Measurements from ENCODE around the gene AAK1. TPM values are rescaled to one million over a fixed set of nuclear protein-coding genes. Genes with fewer than 3 reads are reported as not detected.

The AAK1 gene
- total RNA-seq, 1 donor from 2014 or later = 70.6 TPM

- no peak for DNase-seq (ENCODE audit: low read depth)
Measured at GRCh38 chr2:69491864-69492263, 151.7 kb downstream of the AAK1 start.

- no peak for DNase-seq (ENCODE audit: low read depth)
Measured at GRCh38 chr2:69490486-69490885, 153.1 kb downstream of the AAK1 start.

DNA sequence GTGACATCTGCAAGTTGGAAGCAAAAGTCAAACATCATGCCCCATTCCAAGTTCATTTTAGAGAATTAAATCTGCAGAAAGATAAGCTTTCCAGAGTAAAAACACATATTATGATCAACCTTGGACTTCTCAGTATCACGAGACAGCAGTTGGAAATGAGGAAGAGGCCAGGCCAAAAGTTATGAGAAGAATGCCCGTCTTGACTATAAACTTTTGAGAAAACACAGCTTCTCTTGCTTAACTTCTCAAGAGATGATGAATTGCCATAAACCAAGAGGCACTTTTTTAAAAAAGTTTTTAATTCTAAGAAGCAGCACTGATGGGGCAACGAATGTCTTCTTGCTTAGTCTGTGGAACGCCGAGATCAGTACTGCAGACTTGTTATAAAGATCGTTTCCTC, 153.7 kb downstream of the AAK1 start:
- DNase-seq (ENCODE audit: low read depth) = no peak

DNA sequence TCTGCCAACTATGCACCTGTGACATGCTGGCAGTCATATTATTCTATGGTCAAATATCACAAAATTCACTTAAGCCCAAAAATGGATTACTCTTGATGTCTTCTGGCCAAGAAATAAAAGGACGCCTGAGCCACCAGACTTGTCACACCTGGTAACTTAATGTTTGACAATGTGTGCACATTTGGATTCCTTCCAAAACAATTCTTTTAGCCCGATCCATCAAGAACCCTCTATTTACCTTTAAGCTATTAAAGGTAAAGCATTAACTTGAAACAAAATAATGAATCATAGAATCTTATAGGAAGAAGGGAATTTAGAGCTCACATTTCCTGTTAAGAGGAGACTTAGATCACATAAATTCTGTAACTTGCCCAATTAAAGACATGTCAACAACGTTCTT, 159.8 kb downstream of the AAK1 start:
- DNase-seq (ENCODE audit: low read depth) = peak; percentile 95

GRCh38 chr2:69483024-69483423, 160.5 kb downstream of the AAK1 start:
- DNase-seq (ENCODE audit: low read depth) = peak; percentile 41

- peak; percentile 48 for DNase-seq (ENCODE audit: low read depth)
Measured at GRCh38 chr2:69482471-69482870, 161.1 kb downstream of the AAK1 start.

GRCh38 chr2:69481421-69481820, 162.1 kb downstream of the AAK1 start:
- DNase-seq (ENCODE audit: low read depth) = no peak

- no peak for DNase-seq (ENCODE audit: low read depth)
Measured at GRCh38 chr2:69477627-69478026, 165.9 kb downstream of the AAK1 start.

DNA sequence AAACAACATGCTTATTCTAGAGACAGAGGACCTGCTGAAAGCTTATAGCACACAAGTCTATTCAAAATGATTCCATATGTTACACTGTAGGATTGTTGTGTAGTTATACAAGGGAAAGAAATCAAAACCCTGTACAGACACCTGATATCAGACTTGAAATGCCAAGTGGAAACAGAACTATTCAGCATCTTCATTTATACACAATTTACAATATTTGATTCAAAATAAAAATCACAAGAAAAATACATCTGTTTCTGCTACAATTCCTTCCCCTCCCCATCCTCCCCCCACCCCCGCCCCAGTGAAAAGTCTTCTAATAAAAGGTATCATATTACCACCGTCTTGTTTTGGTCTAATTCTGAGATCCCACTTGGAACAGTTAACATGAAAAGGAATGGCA, 168.9 kb downstream of the AAK1 start:
- no peak for DNase-seq (ENCODE audit: low read depth)

DNA sequence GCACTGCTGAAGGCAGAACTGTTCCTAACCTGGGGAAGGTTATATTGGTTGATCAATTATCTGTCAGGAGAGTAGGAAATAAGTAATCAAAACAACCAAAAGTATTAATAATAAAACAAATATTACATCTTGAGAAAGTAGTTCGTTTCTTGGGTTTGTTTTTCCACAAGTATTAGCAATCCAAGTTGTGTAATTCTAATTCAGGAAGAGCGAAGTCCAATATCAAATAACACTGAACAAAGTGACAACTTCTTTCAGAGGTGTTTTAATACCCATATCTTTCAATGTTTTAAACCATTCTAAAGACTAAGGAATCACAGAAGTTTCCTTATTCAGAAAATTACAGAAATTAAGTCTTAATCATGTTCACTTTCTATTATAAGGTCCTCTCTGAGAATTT, 171.7 kb downstream of the AAK1 start:
- no peak for DNase-seq (ENCODE audit: low read depth)

- no peak for DNase-seq (ENCODE audit: low read depth)
Measured at GRCh38 chr2:69470911-69471310, 172.6 kb downstream of the AAK1 start.

DNA sequence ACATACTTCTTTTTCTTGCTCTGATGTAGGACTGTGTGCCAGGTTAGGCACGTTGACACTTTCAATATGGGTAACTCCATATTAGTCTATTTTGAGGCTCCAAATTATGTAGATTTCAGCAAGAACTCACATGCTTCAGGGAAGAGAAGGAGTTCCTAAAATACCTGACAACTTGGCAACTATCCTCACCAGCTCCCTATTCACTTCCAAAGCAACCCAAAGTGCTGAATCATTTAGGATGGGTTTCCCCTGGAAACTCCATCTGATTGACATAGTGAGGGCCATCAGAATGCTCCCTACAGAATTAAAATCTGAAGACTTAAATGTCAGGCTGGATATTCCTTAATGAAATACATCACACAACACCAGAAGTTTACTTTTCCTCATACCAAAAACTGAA, 173.8 kb downstream of the AAK1 start:
- no peak for DNase-seq (ENCODE audit: low read depth)

DNA sequence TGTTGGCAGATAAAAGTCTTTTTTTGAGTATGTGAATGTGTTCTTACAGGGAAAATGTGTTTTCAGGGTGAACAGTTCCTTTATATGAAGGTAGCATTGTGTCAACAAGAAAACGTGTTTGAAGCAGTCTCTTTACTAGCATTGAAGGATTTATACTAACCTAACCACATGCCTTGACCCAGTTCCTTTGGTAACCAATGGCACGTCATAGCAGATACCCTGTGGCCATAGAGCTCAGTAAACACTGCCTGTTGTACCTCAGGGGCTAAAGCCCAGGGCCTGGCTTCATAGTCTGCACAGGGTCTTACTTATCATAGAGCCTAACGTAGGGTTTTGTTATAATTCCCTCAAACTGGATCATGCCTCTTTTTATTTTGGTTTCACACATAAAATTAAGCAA, 174.2 kb downstream of the AAK1 start:
- peak; percentile 21 for DNase-seq (ENCODE audit: low read depth)

DNA sequence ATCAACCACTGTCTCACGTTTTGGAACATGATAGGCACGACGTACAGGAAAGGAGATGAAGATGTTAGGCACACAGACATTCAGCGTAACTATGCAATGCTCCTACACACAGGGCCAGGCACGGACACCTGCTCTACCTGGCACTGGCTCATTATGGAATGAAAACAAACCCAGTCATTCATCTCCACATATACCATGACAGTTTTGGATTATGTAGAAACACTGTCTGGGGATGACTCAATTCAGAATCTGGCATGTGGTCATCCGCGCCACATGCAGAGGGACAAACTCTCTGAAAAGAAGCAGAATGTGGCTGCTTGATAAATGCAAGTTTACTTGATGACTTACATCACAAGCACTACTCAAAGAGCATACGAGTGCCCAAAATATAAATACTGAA, 176.8 kb downstream of the AAK1 start:
- DNase-seq (ENCODE audit: low read depth) = no peak

DNA sequence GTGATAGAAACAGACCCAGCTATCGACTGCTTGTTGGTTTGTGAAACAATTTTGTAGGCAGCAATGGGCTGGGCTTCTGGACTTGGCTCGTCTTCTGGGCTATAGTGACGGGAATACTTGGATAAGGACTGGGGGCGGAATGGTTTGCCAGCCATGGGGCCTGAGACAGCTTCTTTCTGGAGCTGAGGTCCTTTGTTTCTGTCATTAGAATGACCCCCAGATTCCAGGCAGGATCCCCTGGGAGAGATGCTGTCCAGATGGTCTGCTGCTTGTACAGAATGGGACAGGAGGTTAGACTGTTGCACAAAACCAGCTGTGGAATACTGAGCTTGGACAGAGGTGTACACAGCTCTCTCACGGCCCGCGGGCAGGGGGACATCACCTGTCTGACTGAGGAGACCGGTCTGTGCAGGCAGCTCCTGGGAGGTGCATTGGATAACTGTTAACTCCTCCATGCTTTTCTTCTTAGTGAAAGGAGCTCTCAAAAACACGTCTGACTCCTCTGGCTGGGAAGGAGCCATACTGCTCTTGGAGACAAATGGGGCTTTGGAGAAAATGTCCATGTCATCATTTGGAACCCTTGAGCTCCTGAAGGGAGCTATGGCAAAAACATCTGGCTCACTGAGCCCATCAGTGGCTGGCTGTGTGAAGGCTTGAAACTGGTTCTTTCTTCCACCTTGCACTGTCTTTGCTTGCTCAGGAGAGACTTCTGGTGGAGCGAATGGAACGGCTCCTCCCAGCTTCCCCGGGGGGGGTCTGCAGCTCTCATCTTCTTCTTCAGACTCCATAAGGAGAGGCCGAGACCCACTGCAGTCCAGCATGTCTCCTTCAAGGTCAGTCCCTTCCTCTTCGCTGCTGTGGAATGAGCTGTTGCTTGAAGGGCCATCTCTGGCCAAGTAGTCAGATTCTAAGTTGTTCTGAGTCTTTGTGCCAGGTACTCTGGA, 177.8 kb downstream of the AAK1 start:
- no peak for DNase-seq (ENCODE audit: low read depth)

DNA sequence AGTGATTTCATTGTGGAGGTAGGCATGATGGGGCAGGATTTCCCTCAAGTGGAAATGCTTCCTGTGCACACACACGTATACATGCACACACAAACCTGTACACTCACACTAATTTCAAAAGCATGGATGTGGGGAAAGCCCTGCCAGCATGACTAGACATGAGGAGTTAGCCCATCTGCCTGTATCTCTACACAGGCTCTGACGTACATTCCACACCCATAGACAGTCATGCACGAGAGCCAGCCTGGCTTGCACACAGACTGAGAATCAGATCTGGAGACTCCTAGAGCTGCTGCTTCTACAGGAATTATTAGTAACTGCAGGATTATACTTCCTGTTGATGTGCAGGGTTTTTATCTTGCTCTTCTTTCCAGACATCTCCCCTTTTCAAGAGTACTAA, 179.0 kb downstream of the AAK1 start:
- no peak for DNase-seq (ENCODE audit: low read depth)

- no peak for DNase-seq (ENCODE audit: low read depth)
Measured at GRCh38 chr2:69462780-69463179, 180.8 kb downstream of the AAK1 start.

DNA sequence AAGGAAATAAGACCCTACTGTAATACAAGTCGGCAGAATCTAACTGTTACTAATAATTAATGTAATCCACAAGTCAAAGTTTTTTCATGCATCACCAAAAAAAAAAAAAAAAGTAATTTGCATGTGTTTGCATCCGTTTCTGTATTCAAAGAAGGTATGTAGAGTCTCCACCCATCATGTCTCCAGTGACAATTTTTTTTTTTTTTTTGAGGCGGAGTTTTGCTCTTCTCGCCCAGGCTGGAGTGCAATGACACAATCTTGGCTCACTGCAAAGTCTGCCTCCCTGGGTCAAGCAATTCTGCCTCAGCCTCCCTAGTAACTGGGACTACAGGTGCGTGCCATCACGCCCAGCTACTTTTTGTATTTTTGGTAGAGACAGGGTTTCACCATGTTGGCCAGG, 182.1 kb downstream of the AAK1 start:
- no peak for DNase-seq (ENCODE audit: low read depth)

DNA sequence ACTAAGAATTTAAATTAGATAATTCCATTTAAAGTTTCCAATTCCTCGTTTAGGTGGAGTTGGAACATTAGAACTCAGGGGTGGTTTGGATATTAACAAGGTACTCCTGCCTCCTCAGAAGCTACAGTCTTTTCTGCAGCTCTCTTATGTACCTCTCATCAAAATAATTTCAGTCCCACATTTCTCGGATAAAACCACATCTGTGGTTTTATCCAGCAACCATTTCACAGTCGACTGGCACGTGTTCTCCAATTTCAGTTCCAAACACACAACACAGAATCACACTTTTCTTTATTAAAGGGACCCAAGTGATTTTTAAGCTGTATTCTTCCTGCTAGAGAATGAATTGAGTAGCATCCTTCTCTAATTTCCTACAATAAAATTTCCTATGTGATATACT, 183.6 kb downstream of the AAK1 start:
- DNase-seq (ENCODE audit: low read depth) = no peak

GRCh38 chr2:69456950-69457445, 186.5 kb downstream of the AAK1 start:
- DNase-seq (ENCODE audit: low read depth) = no peak

- no peak for DNase-seq (ENCODE audit: low read depth)
Measured at GRCh38 chr2:69456154-69456553, 187.4 kb downstream of the AAK1 start.

- no peak for DNase-seq (ENCODE audit: low read depth)
Measured at GRCh38 chr2:69454976-69455375, 188.6 kb downstream of the AAK1 start.

- DNase-seq (ENCODE audit: low read depth) = peak; percentile 55
Measured at GRCh38 chr2:69453475-69454129, 189.9 kb downstream of the AAK1 start.
